ENCODE results near the gene ZG16.
"Not testable (repeated sequence)": the region's sequence is repeated elsewhere in the genome, so short reads cannot be mapped to it uniquely, and the experiment has no call there.

ZG16 gene

DNA sequence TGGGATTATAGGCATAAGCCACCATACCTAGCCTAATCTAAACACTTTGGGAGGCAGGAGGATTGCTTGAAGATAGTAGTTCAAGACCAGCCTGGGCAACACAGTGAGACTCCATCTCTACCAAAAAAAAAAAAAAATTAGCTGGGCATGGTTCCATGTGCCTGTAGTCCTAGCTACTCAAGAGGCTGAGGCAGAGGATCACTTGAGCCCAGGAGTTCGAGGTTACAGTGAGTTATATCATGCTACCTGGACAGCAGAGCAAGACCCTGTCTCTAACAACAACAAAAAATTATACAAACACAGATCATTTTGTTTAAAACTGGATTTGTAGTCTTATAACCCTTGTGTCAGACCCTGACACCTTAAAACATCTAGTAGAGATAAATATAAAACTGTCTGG is 24.5 kb upstream of the ZG16 start:
- DNase-seq = no peak

- no peak for DNase-seq
Observed at GRCh38 chr16:29756654-29757053, 21.4 kb upstream of the ZG16 start.

DNA sequence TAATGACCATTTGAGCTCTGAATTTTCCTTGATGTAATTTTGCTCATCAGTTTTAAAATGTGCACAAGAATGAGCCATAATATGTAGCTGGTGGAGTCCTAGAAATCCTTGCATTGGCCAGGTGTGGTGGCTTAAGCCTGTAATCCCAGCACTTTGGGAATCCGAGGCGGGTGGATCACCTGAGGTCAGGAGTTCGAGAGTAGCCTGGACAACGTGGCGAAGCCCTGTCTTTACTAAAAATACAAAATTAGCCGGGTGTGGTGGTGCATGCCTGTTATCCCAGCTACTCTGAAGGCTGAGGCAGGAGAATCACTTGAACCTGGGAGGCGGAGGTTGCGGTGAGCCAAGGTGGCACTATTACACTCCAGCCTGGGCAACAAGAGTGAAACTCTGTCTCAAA is 21.0 kb upstream of the ZG16 start:
- DNase-seq = not testable (repeated sequence)

GRCh38 chr16:29757950-29758466 is 20.0 kb upstream of the ZG16 start:
- DNase-seq = no peak

GRCh38 chr16:29760567-29761279 is 17.3 kb upstream of the ZG16 start:
- no peak for DNase-seq

DNA sequence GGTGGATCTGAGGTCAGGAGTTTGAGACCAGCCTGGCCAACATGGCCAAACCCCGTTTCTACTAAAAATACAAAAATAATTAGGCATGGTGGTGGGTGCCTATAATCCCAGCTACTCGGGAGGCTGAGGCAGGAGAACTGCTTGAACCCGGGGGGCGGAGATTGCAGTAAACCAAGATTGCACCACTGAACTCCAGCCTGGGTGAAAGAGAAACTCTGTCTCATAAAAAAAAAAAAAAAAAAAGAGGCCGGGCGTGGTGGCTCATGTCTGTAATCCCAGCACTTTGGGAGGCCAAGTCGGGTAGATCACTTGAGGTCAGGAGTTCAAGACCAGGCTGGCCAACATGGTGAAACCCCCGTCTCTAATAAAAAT is 16.8 kb upstream of the ZG16 start:
- DNase-seq = not testable (repeated sequence)

- DNase-seq = no peak
Observed at GRCh38 chr16:29761882-29762281, 16.2 kb upstream of the ZG16 start.

- DNase-seq = no peak
Observed at GRCh38 chr16:29763326-29763725, 14.7 kb upstream of the ZG16 start.

GRCh38 chr16:29765167-29766032 is 12.7 kb upstream of the ZG16 start:
- DNase-seq = peak; percentile 84

GRCh38 chr16:29766571-29766970 is 11.5 kb upstream of the ZG16 start:
- no peak for DNase-seq

GRCh38 chr16:29767062-29767461 is 11.0 kb upstream of the ZG16 start:
- DNase-seq = no peak

- DNase-seq = no peak
Observed at GRCh38 chr16:29769507-29769906, 8.5 kb upstream of the ZG16 start.

- peak; percentile 27 for DNase-seq
Observed at GRCh38 chr16:29770250-29770929, 7.7 kb upstream of the ZG16 start.

GRCh38 chr16:29772330-29772729 is 5.7 kb upstream of the ZG16 start:
- not testable (repeated sequence) for DNase-seq

- DNase-seq = no peak
Observed at GRCh38 chr16:29774730-29775129, 3.3 kb upstream of the ZG16 start.

DNA sequence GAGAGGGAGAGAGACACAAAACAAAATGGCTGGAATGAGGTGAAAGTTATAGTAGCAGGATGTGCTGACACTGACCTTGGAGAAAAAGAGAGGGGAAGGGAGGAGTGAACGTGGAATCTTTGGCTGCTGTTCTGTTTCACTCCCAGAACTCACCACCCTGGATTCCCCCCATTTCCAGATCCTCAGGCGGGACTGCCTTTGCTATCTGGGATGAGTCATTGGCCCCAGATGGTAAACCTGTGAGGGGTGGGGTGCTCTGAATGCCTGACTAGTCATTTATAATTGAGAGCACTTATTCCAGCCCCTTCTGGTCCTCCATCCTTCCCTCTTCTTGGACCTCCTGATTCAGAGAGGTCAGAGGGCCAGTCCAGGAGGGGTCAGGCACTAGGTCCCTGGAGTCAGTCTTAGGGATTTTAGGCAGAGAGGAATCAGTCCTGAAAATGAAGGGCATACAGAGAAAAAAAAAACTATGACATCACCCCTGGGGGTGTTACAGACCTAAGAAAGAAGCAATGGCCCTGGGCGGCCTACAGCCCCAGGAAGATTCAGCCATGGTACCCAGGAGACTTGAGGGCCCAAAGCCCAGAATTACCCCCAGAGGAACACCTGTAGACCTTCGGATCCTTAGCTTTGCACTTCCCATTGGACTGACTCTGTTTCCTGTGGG is 2.2 kb upstream of the ZG16 start:
- DNase-seq = no peak

GRCh38 chr16:29779474-29779873 is 1.4 kb downstream of the ZG16 start:
- DNase-seq = no peak

DNA sequence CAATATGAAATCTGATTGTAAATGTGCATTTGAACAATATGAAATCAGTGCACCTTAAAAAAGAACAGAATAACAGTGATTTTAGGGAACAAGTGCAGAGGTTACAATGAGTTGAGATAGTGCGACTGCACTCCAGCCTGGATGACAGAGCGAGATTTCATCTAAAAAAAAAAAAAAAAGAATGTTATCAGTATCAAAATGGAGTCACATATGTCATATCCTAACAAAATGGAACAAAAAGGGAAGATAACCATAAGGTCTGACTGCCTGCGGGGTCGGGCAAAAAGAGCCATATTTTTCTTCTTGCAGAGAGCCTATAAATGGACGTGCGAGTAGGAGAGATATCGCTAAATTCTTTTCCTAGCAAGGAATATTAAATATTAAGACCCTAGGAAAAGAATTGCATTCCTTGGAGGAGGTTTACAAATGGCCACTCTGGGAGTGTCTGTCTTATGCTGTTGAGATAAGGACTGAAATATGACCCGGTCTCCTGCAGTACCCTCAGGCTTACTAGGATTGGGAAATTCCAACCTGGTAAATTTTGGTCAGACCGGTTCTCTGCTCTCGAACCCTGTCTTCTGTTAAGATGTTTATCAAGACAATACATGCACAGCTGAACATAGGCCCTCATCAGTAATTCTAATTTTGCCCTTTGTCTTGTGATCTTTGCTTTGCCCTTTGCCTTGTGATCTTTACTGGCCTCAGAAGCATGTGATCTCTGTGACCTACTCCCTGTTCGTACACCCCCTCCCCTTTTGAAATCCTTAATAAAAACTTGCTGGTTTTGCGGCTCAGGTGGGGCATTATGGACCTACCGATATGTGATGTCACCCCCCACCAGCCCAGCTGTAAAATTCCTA is 5.3 kb downstream of the ZG16 start:
- DNase-seq = not testable (repeated sequence)

DNA sequence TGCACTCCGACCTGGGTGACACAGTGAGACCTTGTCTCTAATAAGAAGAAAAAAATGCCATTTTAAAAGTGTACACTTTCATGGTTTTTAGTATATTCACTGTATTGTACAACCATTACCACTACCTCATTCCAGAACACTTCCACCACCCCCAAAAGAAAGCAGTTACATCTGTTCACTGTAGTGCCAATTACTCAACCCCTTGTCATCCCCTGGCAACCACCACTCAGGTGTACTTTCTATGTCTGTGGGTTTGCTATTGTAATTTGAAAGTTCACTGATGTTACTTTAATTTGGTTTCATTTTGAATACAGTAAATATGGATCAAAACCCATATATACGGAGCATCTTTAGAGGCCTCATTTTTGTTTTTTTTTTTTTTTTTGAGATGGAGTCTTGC is 6.1 kb downstream of the ZG16 start:
- no peak for DNase-seq

DNA sequence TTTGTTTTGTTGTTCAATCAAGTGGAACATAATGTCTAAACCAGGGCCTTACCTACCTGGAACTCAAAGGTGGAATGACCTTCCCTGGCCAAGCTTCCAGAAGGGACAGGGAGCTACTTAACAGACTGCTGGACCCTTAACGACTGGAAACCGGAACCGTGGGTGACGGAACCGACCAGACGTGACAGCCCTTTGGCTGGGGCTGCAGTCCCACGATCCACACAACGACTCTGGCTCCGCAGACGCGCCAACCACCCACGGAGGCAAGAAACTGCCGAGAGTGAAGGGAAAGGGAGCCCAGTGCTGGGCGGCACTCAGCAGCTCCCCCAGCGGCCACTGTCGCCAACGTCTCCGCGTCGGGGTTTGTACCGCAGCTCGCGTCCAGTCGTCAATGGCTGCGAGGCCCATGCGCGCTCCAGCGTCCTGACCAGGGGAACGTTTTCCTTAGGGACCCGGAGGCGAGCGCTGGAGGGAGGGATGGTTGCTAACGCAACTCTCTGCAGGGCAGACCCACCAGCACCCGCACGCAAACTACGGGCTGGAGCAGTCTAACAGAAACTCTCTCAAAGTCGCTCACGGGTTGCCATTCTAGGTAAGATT is 6.9 kb downstream of the ZG16 start:
- DNase-seq = no peak

GRCh38 chr16:29787155-29787554 is 9.1 kb downstream of the ZG16 start:
- DNase-seq = not testable (repeated sequence)

DNA sequence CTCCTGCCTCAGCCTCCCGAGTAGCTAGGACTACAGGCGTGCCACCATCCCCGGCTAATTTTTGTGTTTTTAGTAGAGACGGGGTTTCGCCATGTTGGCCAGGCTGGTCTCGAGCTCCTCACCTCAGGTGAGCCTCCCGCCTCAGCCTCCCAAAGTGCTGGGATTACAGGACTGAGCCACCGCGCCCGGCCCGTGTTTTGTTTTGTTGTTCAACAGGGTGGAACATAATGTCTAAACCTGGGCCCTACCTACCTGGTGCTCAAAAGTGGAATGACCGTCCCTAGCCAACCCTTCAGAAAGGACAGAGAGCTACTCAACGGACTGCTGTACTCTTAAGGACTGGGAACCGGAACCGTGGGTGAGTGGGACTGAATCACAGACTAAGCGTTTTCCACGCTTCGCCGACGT is 11.7 kb downstream of the ZG16 start:
- no peak for DNase-seq

Measured in NCI-H1417 treated with DMSO at 0.1 percent for 48 hours (cell line).